Fibroblast of skin of right biceps (primary cell): Measurements from ENCODE around the gene ACO1.
A peak's percentile ranks its signal among the peaks of the same experiment; 100 is the strongest.

Experiments
- DNase-seq: peaks from one replicate; pipeline ENCODE4 v3.0.0-alpha.2; 2013

The ACO1 gene

GRCh38 chr9:32423371-32423770 lies 38.9 kb downstream of the ACO1 start:
- DNase-seq: peak; percentile 68

GRCh38 chr9:32424616-32425015 lies 40.2 kb downstream of the ACO1 start:
- no peak for DNase-seq

GRCh38 chr9:32426278-32426939 lies 42.0 kb downstream of the ACO1 start:
- peak; percentile 56 for DNase-seq

GRCh38 chr9:32427111-32427873 lies 42.8 kb downstream of the ACO1 start:
- DNase-seq: no peak

- peak; percentile 70 for DNase-seq
Measured at GRCh38 chr9:32430720-32431119, 46.3 kb downstream of the ACO1 start.

- peak; percentile 25 for DNase-seq
Measured at GRCh38 chr9:32431196-32431595, 46.8 kb downstream of the ACO1 start.

GRCh38 chr9:32431940-32432555 lies 47.6 kb downstream of the ACO1 start:
- DNase-seq: peak; percentile 52

- no peak for DNase-seq
Measured at GRCh38 chr9:32434892-32435291, 50.4 kb downstream of the ACO1 start.

GRCh38 chr9:32441678-32442077 lies 57.2 kb downstream of the ACO1 start:
- no peak for DNase-seq

- DNase-seq: no peak
Measured at GRCh38 chr9:32442433-32442832, 58.0 kb downstream of the ACO1 start.

- DNase-seq: no peak
Measured at GRCh38 chr9:32449969-32450368, 65.5 kb downstream of the ACO1 start.

- no peak for DNase-seq
Measured at GRCh38 chr9:32454280-32454679, 69.8 kb downstream of the ACO1 start.

GRCh38 chr9:32455738-32456137 lies 71.3 kb downstream of the ACO1 start:
- DNase-seq: peak; percentile 1

- DNase-seq: peak; percentile 9
Measured at GRCh38 chr9:32456564-32456963, 72.1 kb downstream of the ACO1 start.

GRCh38 chr9:32463500-32464293 lies 79.3 kb downstream of the ACO1 start:
- DNase-seq: no peak

GRCh38 chr9:32468740-32469139 lies 84.3 kb downstream of the ACO1 start:
- DNase-seq: no peak

GRCh38 chr9:32472344-32472743 lies 87.9 kb downstream of the ACO1 start:
- DNase-seq: no peak

GRCh38 chr9:32483343-32483742 lies 98.9 kb downstream of the ACO1 start:
- no peak for DNase-seq

GRCh38 chr9:32486839-32487562 lies 102.6 kb downstream of the ACO1 start:
- DNase-seq: peak; percentile 32

GRCh38 chr9:32487981-32488380 lies 103.5 kb downstream of the ACO1 start:
- DNase-seq: peak; percentile 56

GRCh38 chr9:32490601-32491000 lies 106.2 kb downstream of the ACO1 start:
- no peak for DNase-seq

- no peak for DNase-seq
Measured at GRCh38 chr9:32497921-32498320, 113.5 kb downstream of the ACO1 start.

GRCh38 chr9:32500768-32501167 lies 116.3 kb downstream of the ACO1 start:
- DNase-seq: no peak
